ENCODE measurements around the gene PRRC2B. TPM values are rescaled to one million over a fixed set of nuclear protein-coding genes. Genes with fewer than 3 reads are reported as not detected.
"Not testable (repeated sequence)": the region's sequence is repeated elsewhere in the genome, so short reads cannot be mapped to it uniquely, and the experiment has no call there.

PRRC2B gene
- total RNA-seq, 4 donors from 2014 or later, result 80.7 to 126 (median 100) TPM

- TF ChIP-seq, protein P1, sequence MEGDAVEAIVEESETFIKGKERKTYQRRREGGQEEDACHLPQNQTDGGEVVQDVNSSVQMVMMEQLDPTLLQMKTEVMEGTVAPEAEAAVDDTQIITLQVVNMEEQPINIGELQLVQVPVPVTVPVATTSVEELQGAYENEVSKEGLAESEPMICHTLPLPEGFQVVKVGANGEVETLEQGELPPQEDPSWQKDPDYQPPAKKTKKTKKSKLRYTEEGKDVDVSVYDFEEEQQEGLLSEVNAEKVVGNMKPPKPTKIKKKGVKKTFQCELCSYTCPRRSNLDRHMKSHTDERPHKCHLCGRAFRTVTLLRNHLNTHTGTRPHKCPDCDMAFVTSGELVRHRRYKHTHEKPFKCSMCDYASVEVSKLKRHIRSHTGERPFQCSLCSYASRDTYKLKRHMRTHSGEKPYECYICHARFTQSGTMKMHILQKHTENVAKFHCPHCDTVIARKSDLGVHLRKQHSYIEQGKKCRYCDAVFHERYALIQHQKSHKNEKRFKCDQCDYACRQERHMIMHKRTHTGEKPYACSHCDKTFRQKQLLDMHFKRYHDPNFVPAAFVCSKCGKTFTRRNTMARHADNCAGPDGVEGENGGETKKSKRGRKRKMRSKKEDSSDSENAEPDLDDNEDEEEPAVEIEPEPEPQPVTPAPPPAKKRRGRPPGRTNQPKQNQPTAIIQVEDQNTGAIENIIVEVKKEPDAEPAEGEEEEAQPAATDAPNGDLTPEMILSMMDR (IDR thresholded peaks at IDR 0.05), result peak in 1 of 3 donors; percentile 30
- DNase-seq (ENCODE audit: low spot score) (peak; percentile 85), ATAC-seq (ENCODE audit: low FRiP score) (peak; percentile 80)
Observed at GRCh38 chr9:131349881-131350563, 43.9 kb upstream of the PRRC2B start.

GRCh38 chr9:131356479-131356878 is 37.4 kb upstream of the PRRC2B start:
- ATAC-seq (ENCODE audit: low FRiP score); DNase-seq (ENCODE audit: low spot score): not testable (repeated sequence)

- ATAC-seq (ENCODE audit: low FRiP score) (no peak), DNase-seq (ENCODE audit: low spot score) (no peak)
- TF ChIP-seq, protein P1 (IDR thresholded peaks at IDR 0.05), result no peak
Observed at GRCh38 chr9:131358556-131358955, 35.3 kb upstream of the PRRC2B start.

- TF ChIP-seq, protein P1 (IDR thresholded peaks at IDR 0.05), result no peak
- ATAC-seq (ENCODE audit: low FRiP score) (no peak), DNase-seq (ENCODE audit: low spot score) (no peak)
Observed at GRCh38 chr9:131361202-131361833, 32.6 kb upstream of the PRRC2B start.

GRCh38 chr9:131365546-131365945 is 28.3 kb upstream of the PRRC2B start:
- TF ChIP-seq, protein P1 (IDR thresholded peaks at IDR 0.05), result no peak
- ATAC-seq (ENCODE audit: low FRiP score) (no peak), DNase-seq (ENCODE audit: low spot score) (no peak)

- TF ChIP-seq, protein P1 (IDR thresholded peaks at IDR 0.05), result no peak
- DNase-seq (ENCODE audit: low spot score), result no peak
- ATAC-seq (ENCODE audit: low FRiP score), result peak; percentile 69
Observed at GRCh38 chr9:131366761-131367401, 27.0 kb upstream of the PRRC2B start.

GRCh38 chr9:131367450-131367849 is 26.4 kb upstream of the PRRC2B start:
- ATAC-seq (ENCODE audit: low FRiP score) (no peak), DNase-seq (ENCODE audit: low spot score) (no peak)
- TF ChIP-seq, protein P1 (IDR thresholded peaks at IDR 0.05), result no peak

All from omental fat pad (tissue), 4 donors.